Glomerular visceral epithelial cell (primary cell): Measurements from ENCODE around the gene ROPN1B.

ENCODE experiments used
- DNase-seq: peaks from one replicate; pipeline ENCODE4 v3.0.0-alpha.2; 2016; ENCODE audit errors: extremely low spot score

Gene ROPN1B

DNA sequence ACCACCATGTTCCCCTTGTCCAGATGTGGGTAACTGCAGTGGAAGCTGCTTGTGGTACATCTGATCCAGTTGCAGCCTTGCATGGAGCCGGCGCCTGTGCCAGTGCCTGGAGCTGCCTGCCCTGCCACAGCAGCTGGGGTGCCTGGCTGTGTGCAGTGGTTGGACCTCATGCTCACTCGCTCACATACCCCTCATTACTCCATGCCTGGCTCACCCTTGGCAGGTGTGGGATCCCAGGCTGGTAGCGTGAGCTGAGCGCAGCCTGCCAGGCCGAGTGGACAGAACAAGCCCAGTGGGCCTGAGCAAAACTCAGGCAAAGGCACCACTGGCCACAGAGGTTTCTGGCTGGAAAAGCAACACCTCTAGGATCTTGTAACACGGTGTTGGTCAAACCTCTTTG is 35.7 kb downstream of the ROPN1B start:
- no peak for DNase-seq

DNA sequence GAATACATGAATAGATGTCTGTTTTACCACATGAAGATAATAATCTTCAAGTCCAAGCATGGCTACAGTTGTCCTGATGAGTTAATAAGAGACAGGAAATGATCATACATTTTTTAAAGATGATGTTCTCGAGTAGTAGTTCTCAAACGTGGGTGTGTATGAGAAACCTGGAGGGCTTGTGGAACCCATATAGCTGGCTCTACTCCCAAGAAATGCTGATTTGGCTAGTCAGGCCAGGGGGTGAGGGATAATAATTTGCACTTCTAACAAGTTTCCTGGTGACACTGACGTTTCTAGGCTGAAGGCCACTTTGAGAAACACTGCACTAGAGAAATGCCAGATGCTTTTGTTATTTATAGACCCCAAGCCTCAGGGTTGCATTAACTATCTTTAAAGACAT is 37.0 kb downstream of the ROPN1B start:
- DNase-seq, result no peak

DNA sequence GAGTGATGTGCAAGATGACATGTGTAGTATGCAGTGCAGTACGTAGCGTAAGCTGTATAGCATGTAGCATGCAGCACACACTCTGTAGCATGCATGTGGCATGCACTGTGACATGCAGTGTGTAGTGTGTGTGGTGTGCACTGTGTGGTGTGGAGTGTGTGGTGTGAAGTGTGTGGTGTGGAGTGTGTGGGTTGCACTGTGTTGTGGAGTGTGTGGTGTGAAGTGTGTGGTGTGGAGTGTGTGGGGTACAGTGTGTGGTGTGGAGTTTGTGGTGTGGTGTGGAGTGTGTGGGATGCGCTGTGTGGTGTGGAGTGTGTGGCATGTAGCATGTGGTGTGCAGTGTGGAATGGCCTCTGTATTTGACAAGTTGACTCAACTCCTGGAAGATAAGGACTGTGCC is 39.2 kb downstream of the ROPN1B start:
- no peak for DNase-seq

DNA sequence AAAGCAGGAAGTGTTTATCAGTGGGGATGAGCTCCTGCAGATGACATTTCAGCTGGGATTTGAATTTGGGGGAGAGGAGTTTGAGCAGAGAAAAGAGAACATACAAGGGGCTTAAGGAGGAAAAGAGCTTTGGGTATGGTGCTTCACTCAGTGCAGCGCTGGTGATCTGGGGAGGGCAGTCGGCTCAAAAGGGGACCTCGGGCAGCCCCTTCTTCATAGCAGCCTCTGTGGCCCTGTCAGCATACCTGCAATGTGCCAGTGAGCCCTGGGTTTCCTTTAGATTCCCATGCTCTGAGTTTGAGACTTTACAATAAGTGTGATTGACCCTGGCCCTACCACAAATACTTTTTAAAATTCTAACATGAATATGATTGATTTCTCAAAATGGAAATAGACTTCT is 40.2 kb downstream of the ROPN1B start:
- DNase-seq, result no peak

DNA sequence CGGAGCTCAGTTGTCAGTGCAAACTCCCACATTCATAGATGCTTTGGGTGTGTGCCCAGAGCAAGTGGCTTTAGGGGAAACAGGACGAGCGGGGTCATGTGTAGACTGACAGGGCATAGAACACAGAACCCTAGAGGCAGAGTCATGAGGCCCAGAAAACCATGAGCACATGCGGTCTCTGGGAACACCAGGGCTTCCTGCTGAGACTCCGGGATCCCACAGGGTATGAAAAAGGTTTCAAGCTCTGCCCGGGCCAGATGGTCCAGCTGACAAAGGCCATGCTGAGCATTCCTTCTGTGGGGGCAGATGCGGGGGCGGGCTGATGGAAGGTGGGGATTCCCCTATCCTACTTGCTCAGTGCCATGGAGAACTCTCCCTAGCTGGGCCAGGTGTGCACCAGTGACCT is 44.8 kb downstream of the ROPN1B start:
- DNase-seq, result no peak

DNA sequence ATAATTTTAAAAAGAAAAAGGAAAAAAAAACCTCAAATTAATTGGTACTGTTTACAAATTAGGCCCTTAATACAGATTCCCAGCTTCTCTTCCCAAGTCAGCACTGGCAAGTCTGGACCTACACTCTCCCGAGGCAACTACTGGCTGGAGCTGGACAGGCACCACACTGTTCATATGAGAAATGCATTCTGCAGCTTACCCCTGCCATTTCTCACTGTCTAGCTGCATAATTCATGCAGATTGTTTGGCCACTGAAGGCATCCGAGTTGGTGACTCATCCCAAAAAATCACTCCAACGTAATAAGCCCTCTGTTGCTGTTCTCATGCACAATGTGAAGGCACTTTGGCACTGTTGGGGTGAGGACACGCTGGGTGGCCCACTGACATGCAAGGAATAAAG is 45.3 kb downstream of the ROPN1B start:
- no peak for DNase-seq

DNA sequence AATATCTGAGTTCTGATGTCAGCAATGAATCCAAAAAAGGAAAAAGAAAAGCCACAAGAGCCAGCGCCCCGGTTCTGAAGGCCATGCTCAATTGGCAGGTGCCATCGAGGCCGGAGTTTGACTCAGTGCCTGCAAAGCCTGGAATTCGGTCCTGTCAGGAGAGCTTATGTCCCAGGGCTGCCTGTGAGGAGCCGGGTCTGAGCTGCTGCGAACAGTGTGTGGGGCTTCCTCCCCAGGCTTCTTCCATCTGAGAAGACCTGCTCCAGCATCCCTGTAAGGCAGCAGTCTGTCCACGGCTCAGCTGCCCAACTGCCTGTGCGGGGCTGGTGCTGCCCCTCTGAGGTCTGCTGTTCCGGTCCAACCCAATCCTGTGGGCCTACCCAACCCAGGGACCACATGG is 46.1 kb downstream of the ROPN1B start:
- no peak for DNase-seq

DNA sequence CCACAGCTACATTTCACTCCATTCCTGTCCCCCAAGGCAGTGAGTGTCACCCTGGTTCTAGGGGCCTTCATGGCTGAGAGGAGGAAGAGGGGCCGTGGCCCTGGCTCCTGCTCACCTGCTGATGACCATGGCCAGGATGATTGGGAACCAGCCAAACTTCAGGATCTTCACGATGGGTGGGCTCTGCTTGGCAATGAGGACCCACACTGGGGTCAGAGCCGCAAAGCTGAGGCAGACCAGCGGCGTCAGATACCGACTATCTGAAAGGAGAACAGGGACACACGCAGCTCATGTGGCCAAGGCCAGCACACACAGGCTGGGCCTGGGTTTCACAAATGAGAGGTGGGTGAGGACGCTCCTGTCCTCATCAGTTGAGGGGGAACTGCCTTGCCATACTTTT is 47.6 kb downstream of the ROPN1B start:
- no peak for DNase-seq

DNA sequence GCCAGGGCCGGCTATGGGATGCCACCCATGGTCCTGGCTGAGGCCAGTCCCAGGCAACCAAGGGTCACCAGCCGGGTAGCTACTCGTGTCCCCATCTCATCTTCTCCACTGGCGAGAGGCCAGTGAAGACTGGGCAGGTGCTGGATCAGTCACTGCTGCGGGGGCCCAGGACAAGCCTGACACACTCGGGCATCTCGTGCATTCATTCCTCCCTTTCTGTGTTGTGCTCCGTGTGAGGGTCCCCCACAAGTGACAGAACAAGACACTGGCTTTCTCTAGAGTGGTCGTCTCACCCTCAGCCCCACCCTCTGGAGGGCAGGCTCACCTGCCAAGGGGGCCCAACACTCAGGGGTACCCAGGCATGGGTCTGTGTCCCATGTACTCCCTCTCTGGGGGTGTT is 48.4 kb downstream of the ROPN1B start:
- no peak for DNase-seq

DNA sequence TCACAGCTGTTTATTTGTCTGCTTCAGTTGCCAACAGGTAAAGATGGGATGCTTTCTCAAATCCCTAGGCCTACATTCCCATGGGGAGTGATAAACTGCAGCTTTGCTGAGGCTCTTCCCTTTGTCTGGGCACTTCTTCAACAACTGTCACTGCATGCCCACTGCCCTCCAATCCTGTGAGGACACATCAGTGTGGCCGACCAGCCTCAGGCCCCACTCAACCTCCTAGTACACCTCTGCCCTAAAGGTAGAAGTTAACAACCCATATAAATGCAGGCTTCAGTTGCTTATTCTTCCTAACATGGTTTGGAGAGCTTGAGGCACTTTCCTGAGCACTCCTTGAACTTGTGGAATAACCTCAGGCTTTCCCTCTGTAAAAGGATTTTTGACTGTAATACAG is 49.6 kb downstream of the ROPN1B start:
- DNase-seq, result no peak

DNA sequence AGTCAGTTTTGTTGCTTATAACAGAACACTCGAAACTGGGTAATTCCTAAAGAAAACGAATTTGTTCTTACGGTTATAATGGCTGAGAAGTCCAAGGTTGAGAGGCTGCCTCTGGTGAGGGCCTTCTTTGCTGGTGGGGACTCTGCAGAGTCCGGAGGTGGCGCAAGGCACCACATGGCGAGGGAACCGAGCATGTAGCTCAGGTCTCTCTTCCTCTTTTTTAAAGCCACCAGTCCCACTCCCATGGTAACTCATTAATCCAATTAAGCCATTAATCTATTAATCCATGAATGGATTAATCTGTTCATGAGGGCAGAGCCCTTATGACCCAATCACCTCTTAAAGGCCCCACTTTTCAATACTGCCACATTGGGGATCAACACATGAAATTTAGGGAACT is 50.0 kb downstream of the ROPN1B start:
- no peak for DNase-seq

DNA sequence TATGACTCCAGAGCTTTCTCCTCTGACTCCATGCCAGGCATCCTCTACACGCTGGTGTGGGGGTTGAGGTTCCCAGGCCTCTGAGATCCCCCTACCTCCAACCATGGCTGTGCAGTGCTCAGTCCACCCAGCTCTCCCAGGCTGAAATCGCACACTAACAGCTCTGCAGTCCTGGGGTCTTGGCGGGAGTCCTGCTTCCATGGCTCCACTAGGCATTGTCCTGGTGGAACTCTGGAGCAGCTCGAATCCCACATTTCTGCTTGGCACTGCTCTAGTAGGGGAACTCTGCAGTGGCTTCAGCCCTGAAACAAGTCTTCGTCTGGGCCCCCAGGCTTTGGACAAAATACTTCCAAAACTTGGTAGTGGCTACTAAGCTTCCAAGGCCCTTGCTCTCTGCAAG is 50.7 kb downstream of the ROPN1B start:
- no peak for DNase-seq

DNA sequence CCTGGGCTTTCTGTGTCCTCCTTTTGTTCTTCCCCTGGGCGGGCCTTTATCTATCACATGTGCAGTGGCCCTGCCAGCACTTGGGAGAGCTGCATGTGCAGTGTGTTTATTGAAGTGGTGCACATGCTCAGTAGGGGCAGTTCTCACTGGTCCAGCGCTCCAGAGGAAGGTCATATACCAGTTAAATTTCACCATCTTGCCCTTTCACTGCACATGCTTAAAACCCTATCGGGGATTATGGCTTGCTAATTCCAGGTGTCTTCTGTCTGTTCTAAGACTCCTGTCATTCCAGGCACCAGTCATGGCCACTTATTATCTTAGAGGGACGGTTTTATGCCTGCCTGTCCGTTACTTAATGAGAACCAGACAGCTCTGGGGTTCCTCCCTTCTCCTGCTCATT is 52.2 kb downstream of the ROPN1B start:
- DNase-seq, result no peak

DNA sequence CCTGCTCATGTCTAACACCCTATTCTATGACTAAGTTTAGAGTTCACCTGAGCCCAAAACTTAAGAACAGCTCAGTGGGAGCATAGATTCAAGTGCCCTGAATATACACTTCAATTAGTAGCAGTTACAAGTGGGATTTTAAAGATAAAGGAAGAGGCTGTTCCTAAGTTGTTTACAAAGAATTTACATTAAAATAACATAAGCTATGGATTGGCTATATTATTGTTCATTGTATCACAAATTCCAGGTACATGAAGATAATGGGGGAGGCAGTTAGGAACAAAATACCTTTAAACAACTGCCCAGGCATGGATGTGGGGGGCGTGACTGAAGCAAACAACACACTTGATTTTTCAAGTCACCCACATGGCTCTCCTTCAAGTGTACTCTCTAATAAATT is 52.7 kb downstream of the ROPN1B start:
- no peak for DNase-seq

DNA sequence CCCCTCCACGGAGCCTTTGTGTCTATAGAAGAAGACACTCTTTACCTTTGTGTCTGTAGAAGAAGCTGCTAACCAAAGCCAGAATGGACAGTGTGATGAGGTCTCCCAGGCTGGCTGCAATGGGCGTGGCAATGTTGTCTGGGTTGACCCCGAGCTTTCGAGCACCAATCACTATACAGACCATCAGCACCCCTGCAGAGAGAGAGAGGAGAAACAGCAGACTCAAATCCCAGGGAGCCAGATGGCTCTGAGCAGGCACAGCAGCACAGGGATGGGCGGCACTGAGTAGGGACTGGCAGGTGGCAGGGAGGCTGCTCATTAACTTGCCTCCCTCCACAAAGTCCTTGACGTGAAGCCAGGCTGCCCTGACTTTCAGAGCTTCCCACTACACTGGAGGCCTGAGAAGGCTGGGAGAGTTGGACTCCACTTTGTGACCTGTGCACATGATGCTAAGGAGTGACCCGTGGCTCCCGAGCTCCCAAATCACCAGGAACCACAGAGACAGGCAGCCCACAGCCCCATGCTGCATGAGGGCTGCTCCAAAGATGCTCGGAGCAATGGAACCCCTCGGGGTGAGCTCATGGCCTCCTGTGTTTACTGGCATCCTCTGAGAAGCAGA is 53.9 kb downstream of the ROPN1B start:
- DNase-seq, result no peak

DNA sequence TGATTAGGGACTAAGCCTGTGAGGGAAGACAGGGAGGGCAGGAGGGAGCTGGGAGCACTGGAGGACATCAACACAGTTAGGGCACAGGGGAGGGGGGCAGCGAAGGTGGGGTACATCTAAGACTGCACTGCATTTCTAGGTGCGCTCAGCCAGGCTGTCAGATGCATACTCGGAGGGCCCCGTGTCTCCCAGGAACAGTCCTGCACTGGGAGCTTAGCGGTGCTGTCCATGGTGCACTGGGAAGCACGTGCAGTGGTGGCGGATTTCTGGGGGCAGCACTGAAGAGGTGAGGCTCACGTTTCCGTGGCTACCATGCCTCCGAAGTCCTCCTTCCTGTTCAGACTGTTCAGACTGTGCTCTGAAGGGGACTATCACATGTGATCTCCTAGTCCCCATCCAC is 54.4 kb downstream of the ROPN1B start:
- no peak for DNase-seq

DNA sequence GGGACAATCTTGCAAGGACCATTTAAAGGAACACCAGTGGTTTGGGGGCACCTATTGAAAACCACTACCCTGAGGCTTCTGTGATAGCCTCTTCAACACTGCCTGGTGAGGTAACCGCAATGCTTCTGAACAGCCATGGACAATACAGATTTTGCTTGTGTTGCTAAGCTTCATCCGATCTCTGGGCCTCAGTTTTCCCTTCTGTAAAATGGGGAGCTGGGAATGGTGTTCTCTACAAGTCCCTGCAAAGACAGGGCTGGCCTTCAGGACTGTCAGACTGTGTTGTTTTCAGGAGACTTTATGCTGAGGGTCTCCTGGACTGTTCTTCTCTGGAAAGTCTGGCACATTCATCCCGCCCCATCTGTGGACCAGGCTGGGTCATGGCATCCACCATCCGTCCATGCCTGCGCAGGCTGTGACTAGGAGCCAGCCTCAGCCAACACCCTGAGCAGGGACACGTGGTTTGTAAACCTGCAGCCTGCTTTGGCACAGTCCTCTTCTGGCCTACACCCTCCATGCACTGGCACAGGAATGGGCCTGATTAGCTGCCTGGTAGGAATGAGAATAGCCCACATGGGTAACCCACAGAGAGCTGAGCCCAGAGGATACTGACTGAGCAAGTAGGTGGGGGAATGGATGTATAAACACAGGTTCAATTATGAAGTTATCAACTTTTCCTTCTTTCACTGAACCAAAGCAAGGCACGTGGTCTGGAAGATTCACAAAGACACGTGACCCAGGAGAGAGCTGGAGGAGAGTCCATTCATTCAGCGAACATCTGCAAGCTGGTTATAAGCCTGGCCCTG is 55.3 kb downstream of the ROPN1B start:
- no peak for DNase-seq

DNA sequence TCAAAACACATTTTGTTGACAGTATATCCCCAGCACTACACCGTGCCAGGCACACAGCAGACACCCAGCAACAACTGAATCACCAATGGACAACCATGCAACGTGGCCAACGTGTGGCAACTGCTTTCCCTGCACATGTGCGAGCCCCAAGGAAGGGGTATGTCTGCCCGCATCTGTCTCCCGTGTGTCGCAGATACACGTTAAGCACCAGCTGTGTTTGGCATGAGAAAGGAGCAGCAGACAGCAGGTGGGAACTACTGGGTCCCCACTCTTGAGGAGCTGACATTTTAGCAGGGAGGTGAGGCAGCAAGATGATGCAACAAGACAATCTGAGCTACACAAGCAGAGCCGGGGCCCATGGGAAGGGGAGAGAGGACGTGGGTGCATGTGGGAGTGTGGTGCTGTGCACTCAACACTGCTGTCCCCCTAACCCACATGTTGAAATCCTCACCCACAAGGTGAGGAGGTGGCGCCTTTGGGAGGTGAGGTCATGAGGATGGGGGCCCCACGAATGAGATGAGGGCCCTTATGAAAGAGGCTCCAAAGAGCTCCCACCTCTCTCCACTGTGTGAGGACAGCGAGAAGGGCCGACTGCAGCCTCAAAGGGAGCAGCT is 56.2 kb downstream of the ROPN1B start:
- no peak for DNase-seq

DNA sequence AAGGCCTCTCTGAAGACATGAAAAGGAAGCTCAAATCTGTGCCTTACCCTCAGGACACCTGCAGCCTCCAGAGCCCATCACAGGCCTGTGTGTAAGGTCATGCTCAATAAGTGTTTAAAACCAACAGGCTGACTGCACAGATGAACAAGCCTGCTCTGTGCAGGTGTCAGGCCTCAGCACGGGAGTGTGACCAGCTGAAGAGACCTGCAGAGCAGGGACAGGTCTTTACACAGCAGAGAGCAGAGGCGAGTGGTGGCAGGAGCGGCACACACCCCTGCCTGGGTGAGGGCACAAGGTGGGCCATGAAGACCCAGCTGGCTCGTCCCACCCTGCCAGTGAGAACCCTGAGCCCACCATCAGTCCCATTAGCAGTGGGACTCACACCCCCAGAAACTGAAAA is 56.9 kb downstream of the ROPN1B start:
- no peak for DNase-seq

DNA sequence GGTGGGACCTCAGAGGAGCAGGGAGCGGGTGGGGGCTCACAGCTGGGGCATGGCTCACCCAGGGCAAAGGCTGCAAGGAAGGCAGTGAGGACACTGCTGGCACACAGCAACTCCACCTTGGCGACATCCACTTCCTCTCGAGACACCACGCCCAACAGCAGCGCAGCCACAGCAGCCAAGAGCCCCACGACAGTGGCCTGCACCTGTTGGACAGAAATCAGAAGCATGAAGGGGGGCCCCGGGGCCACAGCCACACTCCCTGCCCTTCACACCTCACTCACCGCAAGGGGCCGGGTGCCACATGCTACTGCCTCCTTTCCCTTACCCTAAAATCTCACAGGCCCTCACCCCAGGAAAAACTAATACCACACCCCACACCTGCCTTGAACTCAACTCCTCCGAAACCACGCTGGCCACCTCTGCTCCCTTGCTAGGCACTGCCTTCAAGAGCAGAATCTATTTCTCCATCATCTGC is 57.3 kb downstream of the ROPN1B start:
- DNase-seq, result no peak

DNA sequence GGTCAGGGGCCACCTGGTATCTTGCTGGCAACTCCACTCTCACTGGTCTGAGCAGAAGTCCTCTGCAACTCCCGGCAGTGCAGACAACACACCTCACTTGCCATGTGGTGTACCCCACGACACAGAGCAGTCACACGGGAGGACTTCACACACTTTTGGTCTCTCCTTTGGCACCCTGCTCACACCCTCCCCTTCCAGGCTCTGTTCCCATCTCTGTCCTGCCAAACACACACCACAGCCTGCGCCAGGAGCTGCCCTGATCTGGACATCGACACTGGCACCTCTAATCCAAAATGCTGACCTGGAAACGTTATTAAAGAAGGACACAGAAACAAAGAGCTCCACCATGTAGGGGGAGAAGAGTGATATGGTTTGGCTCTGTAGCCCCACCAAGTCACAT is 57.8 kb downstream of the ROPN1B start:
- DNase-seq, result no peak

DNA sequence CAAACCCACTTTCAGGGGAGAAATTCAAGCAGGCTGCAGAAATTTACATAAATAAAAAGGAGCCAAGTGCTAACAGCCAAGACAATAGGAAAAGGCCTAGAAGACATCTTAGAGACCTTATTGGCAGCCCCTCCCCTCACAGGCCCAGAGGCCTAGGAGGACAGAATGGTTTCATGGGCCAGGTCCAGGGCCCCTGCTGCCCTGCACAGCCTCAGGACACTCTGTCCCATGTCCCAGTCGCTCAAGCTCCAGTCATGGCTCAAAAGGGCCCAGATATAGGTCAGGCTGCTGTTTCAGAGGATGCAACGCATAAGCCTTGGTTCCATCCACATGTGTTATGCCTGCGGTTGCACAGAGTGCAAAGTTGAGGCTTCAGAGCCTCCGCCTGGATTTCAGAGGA is 59.1 kb downstream of the ROPN1B start:
- DNase-seq, result no peak

DNA sequence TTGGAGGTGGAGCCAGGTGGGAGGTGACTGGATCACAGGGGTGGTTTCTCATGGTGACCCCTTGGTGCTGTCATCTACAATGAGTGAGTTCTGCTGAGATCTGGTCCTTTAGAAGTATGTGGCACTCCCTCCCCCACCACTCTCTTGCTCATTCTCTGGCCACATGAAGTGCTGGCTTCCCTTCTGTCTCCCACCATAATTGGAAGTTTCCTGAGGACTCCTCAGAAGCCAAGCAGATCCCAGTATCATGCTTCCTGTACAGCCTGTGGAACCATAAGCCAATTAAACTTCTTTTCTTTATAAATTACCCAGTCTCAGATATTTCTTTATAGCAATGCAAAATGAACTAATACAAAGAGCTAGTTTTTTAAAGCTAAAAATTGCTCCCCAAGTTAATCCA is 60.3 kb downstream of the ROPN1B start:
- DNase-seq, result no peak
